Neutrophil (primary cell): ENCODE results near the gene FKBP5.

Experiments
- H3K27ac ChIP-seq: fragments of 200-600 bp; sonication (generic); 2 replicates; pipeline ENCODE4 v1.5.1; 2016; ENCODE audit warnings: mild to moderate bottlenecking, moderate library complexity
- H3K27me3 ChIP-seq: fragments of 200-600 bp; sonication (generic); 2 replicates; pipeline ENCODE4 v1.6.0; 2016; ENCODE audit warnings: mild to moderate bottlenecking
- H3K36me3 ChIP-seq: fragments of 200-600 bp; sonication (generic); 2 replicates; pipeline ENCODE4 v1.5.1; 2017
- H3K4me1 ChIP-seq, 2 experiments: fragments of 200-600 bp in 1 of 2; sonication (generic) in 1 of 2; 1 replicate in 1 of 2; 2 replicates in 1 of 2; pipeline versions ENCODE4 v1.5.1 to v1.6.1; 2013 to 2016; ENCODE audit warnings: low read depth in 1 of 2, low read length in 1 of 2, mild to moderate bottlenecking in 1 of 2, moderate library complexity in 1 of 2; ENCODE audit not compliant: control insufficient read depth in 1 of 2, insufficient read depth in 1 of 2
- H3K4me3 ChIP-seq, 2 experiments: fragments of 200-600 bp in 1 of 2; sonication (generic) in 1 of 2; 1 replicate in 1 of 2; 2 replicates in 1 of 2; pipeline ENCODE4 v1.5.1; 2013 to 2016; ENCODE audit warnings: low read depth in 1 of 2, low read length in 1 of 2, mild to moderate bottlenecking in 1 of 2, moderate library complexity in 1 of 2
- H3K9me3 ChIP-seq: fragments of 200-600 bp; sonication (generic); 2 replicates; pipeline ENCODE4 v1.5.1; 2016
- TF ChIP-seq, protein P1 (sequence below): fragments of 200-600 bp; sonication (generic); IDR thresholded peaks from 2 replicates; pipeline ENCODE4 v1.5.1; 2016; ENCODE audit warnings: antibody characterized with exemption

FKBP5 gene

DNA sequence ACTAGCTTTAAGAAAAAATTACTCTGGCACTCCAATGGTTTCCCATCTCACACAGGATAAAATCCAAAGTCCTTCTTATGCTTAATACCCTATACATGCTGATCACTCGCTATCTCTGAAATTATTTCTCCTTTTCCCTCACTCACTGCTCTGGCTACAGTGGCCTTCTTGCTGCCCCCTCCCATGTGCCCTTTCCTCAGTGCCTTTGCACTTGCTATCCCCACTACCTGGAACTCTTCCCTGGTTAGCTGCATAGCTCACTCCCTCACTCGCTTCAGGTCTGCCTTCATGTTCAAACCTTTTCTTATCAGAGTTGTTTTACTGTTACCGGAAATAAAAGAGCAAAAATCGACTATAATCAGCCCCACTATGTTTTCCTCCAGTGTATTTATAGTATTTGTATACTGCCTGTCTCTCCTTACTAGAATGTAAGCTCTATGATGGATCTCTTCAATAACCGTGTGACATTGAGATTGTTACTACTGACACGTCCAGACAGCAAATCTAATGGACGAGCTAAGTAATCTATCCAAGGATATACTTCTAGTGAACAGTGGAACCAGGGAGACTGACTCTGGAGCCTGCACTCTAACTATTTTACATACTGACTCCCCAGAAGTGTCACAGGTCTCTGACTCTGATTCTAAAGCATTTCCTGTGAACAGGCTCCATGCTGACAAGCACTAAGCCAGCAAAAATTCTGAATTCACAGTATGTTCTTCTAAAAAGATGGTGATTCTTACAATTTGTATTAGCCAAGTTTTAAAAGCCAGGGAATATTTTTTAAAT is 25.1 kb downstream of the FKBP5 start:
- TF ChIP-seq, protein P1, sequence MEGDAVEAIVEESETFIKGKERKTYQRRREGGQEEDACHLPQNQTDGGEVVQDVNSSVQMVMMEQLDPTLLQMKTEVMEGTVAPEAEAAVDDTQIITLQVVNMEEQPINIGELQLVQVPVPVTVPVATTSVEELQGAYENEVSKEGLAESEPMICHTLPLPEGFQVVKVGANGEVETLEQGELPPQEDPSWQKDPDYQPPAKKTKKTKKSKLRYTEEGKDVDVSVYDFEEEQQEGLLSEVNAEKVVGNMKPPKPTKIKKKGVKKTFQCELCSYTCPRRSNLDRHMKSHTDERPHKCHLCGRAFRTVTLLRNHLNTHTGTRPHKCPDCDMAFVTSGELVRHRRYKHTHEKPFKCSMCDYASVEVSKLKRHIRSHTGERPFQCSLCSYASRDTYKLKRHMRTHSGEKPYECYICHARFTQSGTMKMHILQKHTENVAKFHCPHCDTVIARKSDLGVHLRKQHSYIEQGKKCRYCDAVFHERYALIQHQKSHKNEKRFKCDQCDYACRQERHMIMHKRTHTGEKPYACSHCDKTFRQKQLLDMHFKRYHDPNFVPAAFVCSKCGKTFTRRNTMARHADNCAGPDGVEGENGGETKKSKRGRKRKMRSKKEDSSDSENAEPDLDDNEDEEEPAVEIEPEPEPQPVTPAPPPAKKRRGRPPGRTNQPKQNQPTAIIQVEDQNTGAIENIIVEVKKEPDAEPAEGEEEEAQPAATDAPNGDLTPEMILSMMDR: no peak
- Histone ChIP-seq H3K4me1 (peaks cover 3 to 14% of the 10 kb centered on the region in 2 experiments), H3K9me3 (no peaks in the 10 kb centered on the region), H3K27me3 (no peaks in the 10 kb centered on the region), H3K36me3 (no peaks in the 10 kb centered on the region), H3K4me3 (no peak overlapping the region), H3K27ac (no peak overlapping the region)

DNA sequence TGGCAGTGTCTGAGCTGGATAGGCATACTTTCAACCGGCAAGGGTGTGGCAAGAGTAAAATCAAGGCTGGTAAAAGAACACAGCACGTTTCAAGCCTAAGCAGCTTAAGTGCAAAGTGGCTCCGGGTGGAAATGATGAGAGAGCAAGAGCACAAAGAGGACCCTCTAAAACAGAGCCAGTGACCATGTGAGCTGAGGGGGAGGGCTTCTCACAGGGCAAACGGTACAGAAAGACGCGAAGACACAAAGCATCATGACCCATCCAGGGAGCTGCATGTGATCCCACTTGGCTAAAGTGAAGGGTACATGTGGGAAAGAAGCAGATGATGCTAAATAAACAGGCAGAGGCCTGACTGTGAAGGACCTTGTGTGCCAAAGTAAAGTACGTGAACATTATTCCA is 25.7 kb downstream of the FKBP5 start:
- TF ChIP-seq, protein P1: no peak
- Histone ChIP-seq H3K4me3 (no peak overlapping the region), H3K36me3 (no peaks in the 10 kb centered on the region), H3K27ac (no peak overlapping the region), H3K27me3 (no peaks in the 10 kb centered on the region), H3K9me3 (no peaks in the 10 kb centered on the region), H3K4me1 (peaks cover 1 to 7% of the 10 kb centered on the region in 2 experiments)

DNA sequence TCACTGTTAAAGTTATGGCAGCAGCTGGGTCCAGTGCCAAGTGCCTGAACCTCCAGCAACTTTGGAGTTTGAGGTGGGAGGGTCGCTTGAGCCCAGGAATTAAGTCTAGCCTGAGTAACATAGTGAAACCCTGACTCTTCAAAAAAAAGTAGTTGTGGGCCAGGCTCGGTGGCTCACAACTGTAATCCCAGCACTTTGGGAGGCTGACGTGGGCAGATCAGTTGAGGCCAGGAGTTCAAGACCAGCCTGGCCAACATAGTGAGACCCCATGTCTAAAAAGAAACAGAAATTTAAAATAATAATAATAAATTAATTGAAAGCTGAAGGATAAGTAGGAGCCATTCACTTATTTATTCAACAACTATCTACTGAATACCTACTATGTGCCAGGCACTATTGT is 33.8 kb downstream of the FKBP5 start:
- Histone ChIP-seq H3K27me3 (no peaks in the 10 kb centered on the region), H3K4me1 (no peaks in the 10 kb centered on the region), H3K4me3 (no peak overlapping the region), H3K9me3 (no peaks in the 10 kb centered on the region), H3K27ac (no peak overlapping the region), H3K36me3 (no peaks in the 10 kb centered on the region)
- TF ChIP-seq, protein P1: no peak

DNA sequence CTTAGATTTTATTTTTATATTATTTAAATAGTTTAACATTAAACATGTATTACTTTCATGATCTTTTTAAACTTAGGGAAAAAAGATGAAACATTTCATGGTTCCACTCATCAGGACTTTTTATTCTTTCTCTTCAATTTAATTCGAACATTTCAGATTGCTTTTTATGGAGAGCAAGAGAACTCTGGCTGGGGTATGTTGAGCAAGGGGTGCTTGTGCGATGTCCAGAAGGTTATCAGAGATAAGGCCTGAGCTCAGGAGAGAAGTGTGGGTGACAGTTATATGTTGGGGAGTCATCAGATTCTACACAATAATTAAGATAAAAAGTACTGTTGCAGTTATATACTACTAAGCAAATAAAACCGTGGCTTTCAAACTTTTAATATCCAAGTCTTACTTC is 37.5 kb downstream of the FKBP5 start:
- Histone ChIP-seq H3K27me3 (no peaks in the 10 kb centered on the region), H3K9me3 (no peaks in the 10 kb centered on the region), H3K4me3 (no peak overlapping the region), H3K36me3 (no peaks in the 10 kb centered on the region), H3K4me1 (no peaks in the 10 kb centered on the region), H3K27ac (no peak overlapping the region)
- TF ChIP-seq, protein P1: no peak

DNA sequence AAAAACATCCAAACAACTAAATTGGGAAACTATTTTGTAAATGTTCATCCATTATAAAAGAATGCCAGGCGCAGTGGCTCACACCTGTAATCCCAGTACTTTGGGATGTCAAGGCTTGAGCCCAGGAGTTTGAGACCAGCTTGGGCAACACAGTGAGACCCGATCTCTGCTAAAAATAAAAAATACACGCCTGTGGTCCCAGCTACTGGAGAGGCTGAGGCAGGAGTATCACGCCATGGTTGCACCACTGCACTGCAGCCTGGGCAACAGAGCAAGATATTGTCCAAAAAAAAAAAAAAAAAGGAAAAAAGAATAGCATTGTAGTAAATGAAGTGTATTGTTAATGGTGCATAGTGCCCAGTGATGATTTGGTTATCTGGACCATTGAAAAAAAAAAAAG is 38.7 kb downstream of the FKBP5 start:
- TF ChIP-seq, protein P1: no peak
- Histone ChIP-seq H3K4me3 (no peak overlapping the region), H3K9me3 (no peaks in the 10 kb centered on the region), H3K27ac (no peak overlapping the region), H3K36me3 (no peaks in the 10 kb centered on the region), H3K27me3 (no peaks in the 10 kb centered on the region), H3K4me1 (no peaks in the 10 kb centered on the region)
